Naive thymus-derived CD4-positive, alpha-beta T cell (primary cell): Measurements from ENCODE around the gene SPEG. TPM values are rescaled to one million over a fixed set of nuclear protein-coding genes. Genes with fewer than 3 reads are reported as not detected.
"Not testable (repeated sequence)": the region's sequence is repeated elsewhere in the genome, so short reads cannot be mapped to it uniquely, and the experiment has no call there.

Experiments
- ATAC-seq: fragments of 150-1000 bp; cut with Tn5 transposase; 2 replicates; pipeline ENCODE4 v1.10.0; 2021; ENCODE audit warnings: mild to moderate bottlenecking, moderate library complexity
- CTCF ChIA-PET: fragments of 350-600 bp; sonication (Branson Sonifier 250); formaldehyde crosslinking; loops from one replicate; lab custom pipeline; 2021; ENCODE audit warnings: antibody characterized with exemption; lab: Charles Lee
- POLR2A ChIA-PET: fragments of 350-600 bp; sonication (Branson Sonifier 250); formaldehyde crosslinking; loops from one replicate; lab custom pipeline; 2021; ENCODE audit warnings: antibody characterized with exemption, inconsistent platforms; lab: Charles Lee
- DNase-seq, 9 donors: peaks; one replicate each; pipeline versions ENCODE4 v3.0.0 to v3.0.0-alpha.2; 2020 to 2022; ENCODE audit warnings: mixed read lengths in 1 of 9
- H3K27ac ChIP-seq: one replicate; pipeline ENCODE4 v1.7.0; 2013; ENCODE audit warnings: mild to moderate bottlenecking, low read depth, low read length, moderate library complexity
- H3K27me3 ChIP-seq, 2 donors: one replicate each; pipeline ENCODE4 v1.7.0; 2013; ENCODE audit warnings: low read length in 2 of 2, mild to moderate bottlenecking in 2 of 2, moderate library complexity in 2 of 2; ENCODE audit not compliant: control insufficient read depth in 2 of 2, insufficient read depth in 2 of 2
- H3K36me3 ChIP-seq, 3 experiments: 1 replicate in 2 of 3; 2 replicates in 1 of 3; pipeline ENCODE4 v1.7.0; 2013; ENCODE audit warnings: low read length in 3 of 3, mild to moderate bottlenecking in 3 of 3, moderate library complexity in 1 of 3; ENCODE audit not compliant: insufficient read depth in 3 of 3, control insufficient read depth in 2 of 3
- H3K4me1 ChIP-seq, 2 donors: one replicate each; pipeline ENCODE4 v1.7.0; 2013; ENCODE audit warnings: low read length in 2 of 2, mild to moderate bottlenecking in 2 of 2, moderate library complexity in 1 of 2; ENCODE audit not compliant: control insufficient read depth in 2 of 2, insufficient read depth in 2 of 2
- H3K4me3 ChIP-seq: 2 replicates; pipeline ENCODE4 v1.7.0; 2013; ENCODE audit warnings: mild to moderate bottlenecking, low read length
- H3K9me3 ChIP-seq, 3 experiments: 1 replicate in 2 of 3; 2 replicates in 1 of 3; pipeline ENCODE4 v1.7.0; 2013; ENCODE audit warnings: low read length in 3 of 3; ENCODE audit not compliant: control insufficient read depth in 2 of 3
- H3K27ac Mint-ChIP-seq, 9 donors: one replicate each; pipeline ENCODE4 v1.8.0; 2020 to 2022; ENCODE audit warnings: mixed read lengths in 9 of 9, mild to moderate bottlenecking in 8 of 9, moderate library complexity in 5 of 9, inconsistent platforms in 2 of 9
- H3K27me3 Mint-ChIP-seq, 5 donors: one replicate each; pipeline ENCODE4 v1.8.0; 2021 to 2022; ENCODE audit warnings: mixed read lengths in 5 of 5, mild to moderate bottlenecking in 1 of 5
- H3K36me3 Mint-ChIP-seq, 5 donors: one replicate each; pipeline ENCODE4 v1.8.0; 2020 to 2022; ENCODE audit warnings: mixed read lengths in 5 of 5, mild to moderate bottlenecking in 3 of 5, inconsistent platforms in 1 of 5
- H3K4me1 Mint-ChIP-seq, 7 donors: one replicate each; pipeline ENCODE4 v1.8.0; 2020 to 2022; ENCODE audit warnings: mixed read lengths in 7 of 7, mild to moderate bottlenecking in 3 of 7, inconsistent platforms in 1 of 7
- H3K4me3 Mint-ChIP-seq, 10 donors: one replicate each; pipeline ENCODE4 v1.8.0; 2020 to 2022; ENCODE audit warnings: mild to moderate bottlenecking in 10 of 10, mixed read lengths in 10 of 10, moderate library complexity in 6 of 10, inconsistent platforms in 2 of 10
- H3K9me3 Mint-ChIP-seq, 11 donors: one replicate each; pipeline ENCODE4 v1.8.0; 2020 to 2022; ENCODE audit warnings: mixed read lengths in 11 of 11, mild to moderate bottlenecking in 4 of 11, inconsistent platforms in 1 of 11, moderate library complexity in 1 of 11
- intact Hi-C, 2 donors: fragments of 100-400 bp; cut with micrococcal nuclease; formaldehyde crosslinking; loops; one replicate each; pipeline ENCODE4 v1.15.1; 2023
- polyA plus RNA-seq, 2 donors: library from polyadenylated mRNA; unstranded; fragments of 300-500 nt; fragmentation: Illumina TruSeq; gene quantifications; one replicate each; pipeline ENCODE4 v1.2.3, GENCODE V29; 2021
- total RNA-seq, 6 experiments: library from RNA in 5 of 6; stranded (reverse) in 5 of 6; gene quantifications; 1 replicate in 5 of 6; 2 replicates in 1 of 6; pipeline ENCODE4 v1.2.3 and lab custom pipeline; 2021 to 2026

The SPEG gene
- total and polyA plus RNA-seq, 7 experiments from 2014 or later, result 0.26 to 23.2 (median 11.8) TPM

DNA sequence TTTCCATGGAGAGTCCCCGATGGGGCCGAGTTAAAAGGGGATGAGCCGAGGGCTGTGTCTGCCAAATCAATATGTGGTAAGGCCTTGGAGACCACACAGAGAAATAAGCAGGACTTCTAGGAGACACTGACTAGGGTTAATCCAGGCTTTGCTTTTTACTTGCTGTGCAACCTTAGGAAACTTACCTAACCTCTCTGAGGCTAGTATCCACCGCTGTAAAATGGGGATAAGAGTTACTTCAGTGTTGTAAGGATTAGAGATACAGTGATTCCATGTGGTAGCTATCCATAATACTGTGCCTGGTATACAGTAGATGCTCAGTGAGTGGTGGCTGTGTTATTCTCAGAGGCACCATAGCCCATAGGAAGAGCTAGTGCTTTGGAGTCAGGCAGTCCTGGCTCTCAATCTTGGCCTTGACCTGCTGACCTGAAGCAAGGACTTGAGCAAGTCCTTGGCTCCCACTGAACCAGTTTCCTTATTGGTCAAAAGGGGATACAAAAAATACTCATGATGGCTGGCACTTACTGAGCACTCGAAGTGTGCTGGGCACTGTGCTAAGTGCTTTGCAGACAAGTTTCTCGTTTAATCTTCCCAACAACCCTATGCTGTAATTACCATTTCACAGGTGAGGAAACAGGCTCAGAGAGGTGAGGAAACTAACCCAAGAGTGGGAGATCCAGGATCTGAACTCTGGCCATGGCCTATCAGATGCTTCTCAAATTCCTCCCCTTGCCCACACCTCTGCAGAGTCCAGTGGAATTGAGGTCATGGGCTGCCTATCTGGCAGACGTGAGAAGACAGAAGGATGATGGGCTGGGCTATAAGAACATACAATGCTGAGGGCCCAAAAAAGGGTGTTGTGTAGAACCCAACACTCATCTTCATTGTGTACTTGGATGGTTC is 28.4 kb upstream of the SPEG start:
- no peaks in the 10 kb centered on the region for H3K36me3 Mint-ChIP-seq
- Histone ChIP-seq H3K4me1 (peaks cover 0 to 3% of the 10 kb centered on the region in 2 donors), H3K9me3 (no peaks in the 10 kb centered on the region), H3K27me3 (no peaks in the 10 kb centered on the region), H3K27ac (no peak overlapping the region), H3K4me3 (no peak overlapping the region), H3K36me3 (no peaks in the 10 kb centered on the region)
- no peak for ATAC-seq
- H3K27me3 Mint-ChIP-seq, result peaks cover 0 to 20% (median 7%) of the 10 kb centered on the region in 5 donors
- H3K9me3 Mint-ChIP-seq, result peaks cover 0 to 2% (median 0%) of the 10 kb centered on the region in 11 donors
- no peak overlapping the region for H3K4me3 Mint-ChIP-seq
- POLR2A ChIA-PET, result no interaction called here
- no peak overlapping the region for H3K27ac Mint-ChIP-seq
- H3K4me1 Mint-ChIP-seq, result peaks cover 0 to 8% (median 4%) of the 10 kb centered on the region in 7 donors
- CTCF ChIA-PET, result interaction anchor here (0.6 to 6.2 kb wide), 2 partner anchors 122 to 124 kb away, joined by 3 to 67 read pairs; no protein-coding TSS in a partner anchor
- DNase-seq, result no peak
- intact Hi-C loops, result no loop called here

DNA sequence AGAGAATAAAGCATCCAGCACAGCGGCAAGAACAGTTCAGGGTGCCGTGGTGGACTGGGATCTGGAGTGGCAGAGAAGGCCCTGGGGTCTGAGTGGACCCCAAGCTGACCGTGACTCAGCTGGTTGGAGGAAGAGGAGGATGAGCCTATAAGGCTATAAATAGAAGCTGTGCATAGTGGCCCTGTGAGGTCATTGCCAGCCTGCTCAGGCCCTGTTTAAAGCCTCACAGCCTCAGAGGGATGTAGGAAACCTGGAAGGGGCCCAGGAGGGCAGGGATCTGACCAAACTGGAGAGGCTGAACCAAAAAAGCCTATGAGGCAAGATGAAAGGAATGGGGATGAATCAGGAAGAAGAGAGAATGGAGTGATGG is 27.8 kb upstream of the SPEG start:
- CTCF ChIA-PET, result no interaction called here
- H3K36me3 ChIP-seq, result no peaks in the 10 kb centered on the region
- no peaks in the 10 kb centered on the region for H3K9me3 ChIP-seq
- Mint-ChIP-seq H3K4me1 (peaks cover 0 to 8% (median 3%) of the 10 kb centered on the region in 7 donors), H3K9me3 (peaks cover 0 to 6% (median 0%) of the 10 kb centered on the region in 11 donors), H3K27me3 (peaks cover 0 to 26% (median 7%) of the 10 kb centered on the region in 5 donors), H3K27ac (no peak overlapping the region), H3K4me3 (no peak overlapping the region), H3K36me3 (no peaks in the 10 kb centered on the region)
- no peak overlapping the region for H3K4me3 ChIP-seq
- H3K27me3 ChIP-seq, result no peaks in the 10 kb centered on the region
- H3K4me1 ChIP-seq, result peaks cover 0 to 3% of the 10 kb centered on the region in 2 donors
- POLR2A ChIA-PET, result no interaction called here
- intact Hi-C loops, result no loop called here
- no peak for DNase-seq
- no peak overlapping the region for H3K27ac ChIP-seq
- ATAC-seq, result no peak

DNA sequence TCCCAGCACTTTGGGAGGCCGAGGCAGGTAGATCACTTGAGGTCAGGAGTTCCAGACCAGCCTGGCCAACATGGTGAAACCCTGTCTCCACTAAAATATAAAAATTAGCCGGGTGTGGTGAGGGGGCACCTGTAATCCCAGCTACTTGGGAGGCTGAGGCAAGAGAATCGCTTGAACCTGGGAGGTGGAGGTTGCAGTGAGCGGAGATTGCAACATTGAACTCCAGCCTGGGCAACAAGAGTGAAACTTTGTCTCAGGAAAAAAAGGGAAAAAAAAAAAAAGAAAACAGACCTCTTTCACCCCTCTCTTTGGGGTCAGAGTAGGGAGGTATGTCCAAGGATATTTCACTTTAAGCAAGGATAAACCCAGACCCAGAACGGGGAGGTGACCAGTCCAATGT is 27.3 kb upstream of the SPEG start:
- H3K4me1 Mint-ChIP-seq, CTCF ChIA-PET, H3K27me3 ChIP-seq, H3K9me3 Mint-ChIP-seq, intact Hi-C loops, H3K27ac ChIP-seq, POLR2A ChIA-PET, H3K36me3 Mint-ChIP-seq, H3K4me1 ChIP-seq, H3K4me3 Mint-ChIP-seq, H3K9me3 ChIP-seq, H3K27ac Mint-ChIP-seq, H3K36me3 ChIP-seq, H3K4me3 ChIP-seq, DNase-seq, ATAC-seq: not testable (repeated sequence)
- H3K27me3 Mint-ChIP-seq, result peaks cover 0 to 27% (median 10%) of the 10 kb centered on the region in 5 donors

DNA sequence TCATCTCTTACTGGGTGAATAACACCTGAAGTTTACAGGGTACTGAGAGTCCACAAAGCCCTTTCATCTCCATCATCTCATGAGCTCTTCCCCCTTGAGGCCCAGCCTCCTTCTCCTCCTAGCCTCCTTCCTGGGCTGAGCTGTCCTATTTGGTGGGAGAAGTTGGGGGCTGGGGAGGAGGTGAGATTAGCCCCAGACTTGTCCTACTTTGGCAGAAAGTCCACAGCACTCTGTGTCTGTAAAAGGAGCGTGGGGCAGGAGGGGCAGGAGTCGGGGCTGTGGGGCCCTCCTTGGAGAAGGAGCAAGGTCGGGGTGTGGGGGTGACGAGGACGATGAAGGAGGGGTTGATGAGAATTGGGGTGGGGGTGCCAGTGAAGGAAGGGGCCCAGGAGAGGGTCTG is 26.4 kb upstream of the SPEG start:
- ATAC-seq (no peak), DNase-seq (no peak)
- Histone ChIP-seq H3K27ac (no peak overlapping the region), H3K36me3 (no peaks in the 10 kb centered on the region), H3K9me3 (no peaks in the 10 kb centered on the region), H3K4me1 (no peaks in the 10 kb centered on the region), H3K4me3 (no peak overlapping the region), H3K27me3 (peaks cover 0 to 4% of the 10 kb centered on the region in 2 donors)
- Mint-ChIP-seq H3K4me1 (no peaks in the 10 kb centered on the region), H3K27ac (no peak overlapping the region), H3K36me3 (peaks cover 0 to 3% (median 0%) of the 10 kb centered on the region in 5 donors), H3K9me3 (peaks cover 0 to 14% (median 4%) of the 10 kb centered on the region in 11 donors), H3K27me3 (peaks cover 0 to 32% (median 14%) of the 10 kb centered on the region in 5 donors), H3K4me3 (no peak overlapping the region)
- ChIA-PET CTCF (interaction anchor here (0.6 kb wide), 1 partner anchor 846 kb away, joined by 3 read pairs; no protein-coding TSS in a partner anchor), POLR2A (no interaction called here)
- intact Hi-C loops, result no loop called here

DNA sequence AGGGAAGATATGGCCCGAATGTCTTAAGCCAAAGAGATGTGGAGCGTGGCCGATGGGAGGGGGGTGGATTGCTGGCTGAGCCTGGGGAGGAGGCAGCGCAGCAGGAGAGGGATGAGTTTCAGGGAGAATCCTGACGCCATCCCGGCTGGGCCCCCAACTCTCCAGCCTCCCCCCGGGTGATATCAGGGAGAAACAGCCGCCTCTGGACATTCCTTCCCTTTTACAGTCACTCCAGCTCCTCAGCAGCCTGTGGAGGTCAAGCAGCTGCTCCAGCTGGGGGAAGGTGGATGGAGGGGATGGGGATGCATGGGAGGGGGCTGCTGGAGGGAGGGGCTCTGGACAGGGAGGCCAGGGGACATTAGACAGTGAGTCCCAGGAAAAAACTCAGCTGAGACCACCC is 26.0 kb upstream of the SPEG start:
- Histone ChIP-seq H3K27ac (no peak overlapping the region), H3K27me3 (peaks cover 0 to 4% of the 10 kb centered on the region in 2 donors)
- CTCF ChIA-PET, result no interaction called here

DNA sequence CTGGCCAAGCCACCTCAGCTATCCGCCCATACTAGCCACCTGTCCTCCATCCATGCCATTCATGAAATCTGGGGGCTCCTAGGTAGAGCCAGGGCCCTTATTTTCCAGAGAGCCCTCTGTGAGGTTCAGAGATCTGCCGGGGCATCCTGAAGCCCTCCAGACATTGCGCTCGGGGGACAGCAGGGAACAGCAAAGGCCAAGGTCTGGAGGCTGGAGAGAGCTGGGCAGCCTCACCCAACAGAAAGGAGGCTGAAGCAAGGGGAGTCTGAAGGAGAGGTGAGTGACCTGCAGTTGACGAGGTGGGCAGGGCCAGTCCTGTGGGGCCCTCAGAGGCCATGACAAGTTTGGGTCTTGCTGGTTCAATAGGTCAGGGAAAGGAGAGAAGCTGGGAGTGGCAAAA is 25.0 kb upstream of the SPEG start:
- Mint-ChIP-seq H3K4me1 (no peaks in the 10 kb centered on the region), H3K36me3 (peaks cover 0 to 5% (median 0%) of the 10 kb centered on the region in 5 donors), H3K27ac (no peak overlapping the region), H3K9me3 (peaks cover 0 to 17% (median 4%) of the 10 kb centered on the region in 11 donors), H3K4me3 (no peak overlapping the region), H3K27me3 (peaks cover 0 to 30% (median 18%) of the 10 kb centered on the region in 5 donors)
- Histone ChIP-seq H3K27me3 (peaks cover 0 to 4% of the 10 kb centered on the region in 2 donors), H3K27ac (no peak overlapping the region), H3K9me3 (no peaks in the 10 kb centered on the region), H3K4me3 (no peak overlapping the region), H3K36me3 (no peaks in the 10 kb centered on the region), H3K4me1 (no peaks in the 10 kb centered on the region)
- intact Hi-C loops, result no loop called here
- DNase-seq (no peak), ATAC-seq (no peak)
- CTCF ChIA-PET, result interaction anchor here (0.6 kb wide), 2 partner anchors 17 to 19 kb away, joined by 3 read pairs; no protein-coding TSS in a partner anchor
- POLR2A ChIA-PET, result no interaction called here

More for the DNA sequence above, 26.0 kb upstream of the SPEG start:
- Mint-ChIP-seq H3K4me3 (no peak overlapping the region), H3K36me3 (peaks cover 0 to 5% (median 0%) of the 10 kb centered on the region in 5 donors), H3K27ac (no peak overlapping the region), H3K9me3 (peaks cover 0 to 17% (median 4%) of the 10 kb centered on the region in 11 donors), H3K4me1 (no peaks in the 10 kb centered on the region), H3K27me3 (peaks cover 0 to 36% (median 16%) of the 10 kb centered on the region in 5 donors)
- no peaks in the 10 kb centered on the region for H3K4me1 ChIP-seq
- intact Hi-C loops, result no loop called here
- ATAC-seq (no peak), DNase-seq (no peak)
- H3K4me3 ChIP-seq, result no peak overlapping the region
- H3K36me3 ChIP-seq, result no peaks in the 10 kb centered on the region
- POLR2A ChIA-PET, result no interaction called here
- no peaks in the 10 kb centered on the region for H3K9me3 ChIP-seq
